ENCODE measurements around the gene STARD10. TPM values are rescaled to one million over a fixed set of nuclear protein-coding genes. Genes with fewer than 3 reads are reported as not detected.

STARD10 gene
- total RNA-seq, 1 donor from 2014 or later: 170 TPM

GRCh38 chr11:72738199-72739141 lies 55.4 kb downstream of the STARD10 start:
- no peaks in the 10 kb centered on the region for H3K27me3 Mint-ChIP-seq
- peak overlapping the region; percentile 97 for H3K27ac Mint-ChIP-seq
- H3K4me1 Mint-ChIP-seq (ENCODE audit: unreplicated experiment): peaks cover 47% of the 10 kb centered on the region
- TF ChIP-seq CTCF (conservative IDR thresholded peaks at IDR 0.05): no peak
- no peaks in the 10 kb centered on the region for H3K9me3 Mint-ChIP-seq
- no peak overlapping the region for H3K4me3 Mint-ChIP-seq
- DNase-seq (ENCODE audit: extremely low spot score, unreplicated experiment): no peak
- no peaks in the 10 kb centered on the region for H3K36me3 Mint-ChIP-seq

GRCh38 chr11:72737336-72737735 lies 56.5 kb downstream of the STARD10 start:
- no peak for TF ChIP-seq CTCF (conservative IDR thresholded peaks at IDR 0.05)
- no peak for DNase-seq (ENCODE audit: extremely low spot score, unreplicated experiment)
- Mint-ChIP-seq H3K36me3 (no peaks in the 10 kb centered on the region), H3K4me3 (no peak overlapping the region), H3K27me3 (no peaks in the 10 kb centered on the region), H3K9me3 (no peaks in the 10 kb centered on the region), H3K4me1 (ENCODE audit: unreplicated experiment) (peaks cover 41% of the 10 kb centered on the region), H3K27ac (peak overlapping the region; percentile 97)

GRCh38 chr11:72736452-72737069 lies 57.3 kb downstream of the STARD10 start:
- peaks cover 36% of the 10 kb centered on the region for H3K4me1 Mint-ChIP-seq (ENCODE audit: unreplicated experiment)
- TF ChIP-seq CTCF (conservative IDR thresholded peaks at IDR 0.05): no peak
- H3K9me3 Mint-ChIP-seq: no peaks in the 10 kb centered on the region
- H3K27ac Mint-ChIP-seq: peak overlapping the region; percentile 97
- no peaks in the 10 kb centered on the region for H3K27me3 Mint-ChIP-seq
- peak overlapping the region; percentile 68 for H3K4me3 Mint-ChIP-seq
- H3K36me3 Mint-ChIP-seq: no peaks in the 10 kb centered on the region
- DNase-seq (ENCODE audit: extremely low spot score, unreplicated experiment): no peak

DNA sequence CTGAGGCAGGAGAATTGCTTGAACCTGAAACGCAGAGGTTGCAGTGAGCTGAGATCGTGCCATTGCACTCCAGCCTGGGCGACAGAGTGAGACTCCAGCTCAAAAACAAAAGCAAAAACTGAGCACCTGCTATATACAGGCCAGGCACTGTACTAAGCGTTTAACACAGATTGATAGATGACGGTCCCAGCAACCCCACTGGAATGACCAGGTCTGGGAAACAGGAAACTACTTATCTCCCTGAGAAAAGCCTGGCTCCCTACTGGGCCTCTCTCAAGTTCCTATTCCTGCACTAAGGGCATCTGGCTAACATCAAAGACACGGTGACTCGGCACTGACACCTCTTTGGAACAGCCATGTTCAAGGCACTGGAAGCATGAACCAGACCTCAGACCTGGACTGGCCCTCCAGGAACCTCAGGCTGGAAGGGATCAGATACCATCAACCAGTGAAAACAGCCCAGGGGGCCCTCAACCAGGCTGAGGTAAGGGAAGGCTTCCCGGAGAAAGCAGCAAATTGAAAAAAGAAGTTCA lies 58.3 kb downstream of the STARD10 start:
- Mint-ChIP-seq H3K36me3 (peaks cover 5% of the 10 kb centered on the region), H3K4me3 (peak overlapping the region; percentile 36), H3K4me1 (ENCODE audit: unreplicated experiment) (peaks cover 26% of the 10 kb centered on the region)

GRCh38 chr11:72732329-72732728 lies 61.5 kb downstream of the STARD10 start:
- Mint-ChIP-seq H3K27me3 (no peaks in the 10 kb centered on the region), H3K27ac (no peak overlapping the region), H3K9me3 (peaks cover 6% of the 10 kb centered on the region), H3K4me1 (ENCODE audit: unreplicated experiment) (peaks cover 20% of the 10 kb centered on the region), H3K4me3 (no peak overlapping the region), H3K36me3 (peaks cover 5% of the 10 kb centered on the region)
- TF ChIP-seq CTCF (conservative IDR thresholded peaks at IDR 0.05): no peak
- DNase-seq (ENCODE audit: extremely low spot score, unreplicated experiment): no peak

More for the DNA sequence above, 58.3 kb downstream of the STARD10 start:
- peaks cover 5% of the 10 kb centered on the region for H3K9me3 Mint-ChIP-seq
- H3K27ac Mint-ChIP-seq: peak overlapping the region; percentile 85
- H3K27me3 Mint-ChIP-seq: no peaks in the 10 kb centered on the region
- TF ChIP-seq CTCF (conservative IDR thresholded peaks at IDR 0.05): no peak
- no peak for DNase-seq (ENCODE audit: extremely low spot score, unreplicated experiment)
